Smooth muscle cell (in vitro differentiated cells): ENCODE data around the gene P4HB. TPM values are rescaled to one million over a fixed set of nuclear protein-coding genes. Genes with fewer than 3 reads are reported as not detected.

Experiments
- DNase-seq: peaks from one replicate; lab custom pipeline; 2025; ENCODE audit not compliant: unreplicated experiment; lab: John Stamatoyannopoulos, UW
- H2AFZ ChIP-seq: fragments of 200-600 bp; sonication (generic); 2 replicates; pipeline ENCODE4 v1.6.0; 2016; ENCODE audit warnings: antibody characterized with exemption, low read depth, mild to moderate bottlenecking
- H3F3A ChIP-seq: fragments of 200-600 bp; sonication (generic); 2 replicates; pipeline ENCODE4 v1.6.0; 2017; ENCODE audit warnings: antibody characterized with exemption, low read depth
- H3K27ac ChIP-seq: fragments of 200-600 bp; sonication (generic); 2 replicates; pipeline ENCODE4 v1.5.1; 2016; ENCODE audit warnings: low read depth, mild to moderate bottlenecking
- H3K27me3 ChIP-seq: fragments of 200-600 bp; sonication (generic); 2 replicates; pipeline ENCODE4 v1.6.1; 2016; ENCODE audit warnings: low read depth, mild to moderate bottlenecking
- H3K36me3 ChIP-seq: fragments of 200-600 bp; sonication (generic); 2 replicates; pipeline ENCODE4 v1.5.1; 2016; ENCODE audit warnings: low read depth
- H3K4me1 ChIP-seq: fragments of 200-600 bp; sonication (generic); 2 replicates; pipeline ENCODE4 v1.5.1; 2016; ENCODE audit warnings: low read depth
- H3K4me2 ChIP-seq: fragments of 200-600 bp; sonication (generic); 2 replicates; pipeline ENCODE4 v1.6.0; 2016; ENCODE audit warnings: mild to moderate bottlenecking
- H3K4me3 ChIP-seq: fragments of 200-600 bp; sonication (generic); 2 replicates; pipeline ENCODE4 v1.5.1; 2016; ENCODE audit warnings: mild to moderate bottlenecking
- H3K79me2 ChIP-seq: fragments of 200-600 bp; sonication (generic); 2 replicates; pipeline ENCODE4 v1.6.0; 2016; ENCODE audit warnings: low read depth, mild to moderate bottlenecking
- H3K9ac ChIP-seq: fragments of 200-600 bp; sonication (generic); 2 replicates; pipeline ENCODE4 v1.6.0; 2016; ENCODE audit warnings: low read depth
- H3K9me3 ChIP-seq: fragments of 200-600 bp; sonication (generic); replicated peaks from 2 replicates; pipeline ENCODE4 v1.5.1; 2016; ENCODE audit warnings: low read depth
- H4K20me1 ChIP-seq: fragments of 200-600 bp; sonication (generic); 2 replicates; pipeline ENCODE4 v1.6.0; 2016; ENCODE audit warnings: low read depth
- WGBS: methylation state at CpG from one replicate; pipeline ENCODE4 v1.1.7; 2016; ENCODE audit warnings: low lambda C conversion rate; 5-methylcytosine and 5-hydroxymethylcytosine counted together
- polyA plus RNA-seq: library from polyadenylated mRNA; unstranded; fragments of >200 nt; fragmentation: Nextera tagmentation; extraction: Ambion mirVana; gene quantifications from 2 replicates; pipeline ENCODE4 v1.2.1, GENCODE V29; 2016
- total RNA-seq: library from RNA; depleted of rRNA; stranded (reverse); fragments of >200 nt; gene quantifications from 2 replicates; pipeline ENCODE4 v1.2.3, GENCODE V29; 2014
- TF ChIP-seq, protein P1 (sequence below): fragments of 200-600 bp; sonication (generic); IDR thresholded peaks from 2 replicates; pipeline ENCODE4 v1.5.1; 2017; ENCODE audit warnings: borderline replicate concordance, mild to moderate bottlenecking, antibody characterized with exemption; ENCODE audit not compliant: insufficient read depth, poor library complexity, severe bottlenecking

P4HB gene
- total and polyA plus RNA-seq, 2 experiments from 2014 or later = 1,526 to 1,593 TPM

DNA sequence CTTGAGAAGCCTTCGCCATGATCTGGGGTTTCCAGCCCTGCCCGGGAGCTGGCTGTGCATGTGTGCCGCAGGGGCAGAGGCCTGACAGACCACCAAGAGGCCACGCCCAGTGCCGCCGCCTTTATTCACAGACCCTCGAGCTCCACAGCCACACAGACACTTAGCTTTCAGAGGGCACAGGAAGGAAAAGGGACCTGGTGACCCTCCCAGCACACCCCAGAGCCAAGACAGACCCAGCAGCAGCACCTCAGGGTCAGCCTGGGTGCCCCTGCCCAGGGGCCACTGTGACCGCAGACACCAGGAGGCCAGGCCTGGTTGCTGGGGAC, 38.1 kb downstream of the P4HB start:
- Histone ChIP-seq H3K27me3 (no peaks in the 10 kb centered on the region), H3K9me3 (no peaks in the 10 kb centered on the region), H3K4me2 (no peak overlapping the region), H3K27ac (no peak overlapping the region), H3K79me2 (peaks cover 11% of the 10 kb centered on the region), H2AFZ (no peak overlapping the region), H4K20me1 (peaks cover 41% of the 10 kb centered on the region), H3K4me3 (no peak overlapping the region), H3K9ac (no peak overlapping the region), H3K4me1 (no peaks in the 10 kb centered on the region), H3F3A (no peaks in the 10 kb centered on the region), H3K36me3 (no peaks in the 10 kb centered on the region)
- no peak for DNase-seq
- 91% methylated on average over 8 of the region's 8 CpGs for WGBS
- TF ChIP-seq, protein P1, sequence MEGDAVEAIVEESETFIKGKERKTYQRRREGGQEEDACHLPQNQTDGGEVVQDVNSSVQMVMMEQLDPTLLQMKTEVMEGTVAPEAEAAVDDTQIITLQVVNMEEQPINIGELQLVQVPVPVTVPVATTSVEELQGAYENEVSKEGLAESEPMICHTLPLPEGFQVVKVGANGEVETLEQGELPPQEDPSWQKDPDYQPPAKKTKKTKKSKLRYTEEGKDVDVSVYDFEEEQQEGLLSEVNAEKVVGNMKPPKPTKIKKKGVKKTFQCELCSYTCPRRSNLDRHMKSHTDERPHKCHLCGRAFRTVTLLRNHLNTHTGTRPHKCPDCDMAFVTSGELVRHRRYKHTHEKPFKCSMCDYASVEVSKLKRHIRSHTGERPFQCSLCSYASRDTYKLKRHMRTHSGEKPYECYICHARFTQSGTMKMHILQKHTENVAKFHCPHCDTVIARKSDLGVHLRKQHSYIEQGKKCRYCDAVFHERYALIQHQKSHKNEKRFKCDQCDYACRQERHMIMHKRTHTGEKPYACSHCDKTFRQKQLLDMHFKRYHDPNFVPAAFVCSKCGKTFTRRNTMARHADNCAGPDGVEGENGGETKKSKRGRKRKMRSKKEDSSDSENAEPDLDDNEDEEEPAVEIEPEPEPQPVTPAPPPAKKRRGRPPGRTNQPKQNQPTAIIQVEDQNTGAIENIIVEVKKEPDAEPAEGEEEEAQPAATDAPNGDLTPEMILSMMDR = no peak

DNA sequence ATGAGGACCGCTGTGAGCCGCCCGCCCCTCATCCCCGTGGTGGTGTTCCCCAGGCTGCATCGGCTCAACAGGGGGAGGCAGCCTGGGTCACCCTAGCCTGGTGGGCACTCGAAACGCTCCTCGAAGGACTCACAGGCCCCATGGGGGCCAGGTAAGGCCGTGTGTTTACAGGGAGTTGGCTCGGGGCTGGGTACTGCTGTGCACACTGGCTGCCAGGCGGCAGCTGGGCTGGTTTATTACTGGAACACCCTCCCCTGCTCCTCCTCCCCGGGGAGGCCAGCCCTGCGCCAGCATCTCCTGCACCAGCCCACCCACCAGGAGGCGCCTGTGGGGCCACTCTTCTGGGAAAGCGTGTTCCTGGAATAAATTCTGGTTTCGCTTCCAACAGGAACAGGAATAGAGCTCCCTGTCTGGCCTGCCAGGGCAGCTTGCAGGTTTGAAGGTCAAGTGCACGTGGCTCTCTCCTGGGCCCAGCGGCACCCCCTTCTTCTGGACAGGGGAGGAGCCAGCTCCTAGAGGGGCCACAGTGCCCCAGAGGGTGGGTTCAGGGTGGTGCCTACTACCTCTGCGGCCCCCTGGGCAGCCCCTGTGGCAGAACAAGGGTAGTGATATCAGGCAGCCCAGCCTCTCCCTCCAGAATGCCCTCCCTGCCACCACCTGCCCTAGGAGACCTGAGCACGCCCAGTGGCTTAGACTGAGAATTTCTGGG, 38.6 kb downstream of the P4HB start:
- no peaks in the 10 kb centered on the region for H3K27me3 ChIP-seq
- TF ChIP-seq, protein P1 = peak; percentile 37
- DNase-seq = peak; percentile 28
- no peaks in the 10 kb centered on the region for H3K9me3 ChIP-seq
- H3K4me2 ChIP-seq = no peak overlapping the region
- H2AFZ ChIP-seq = no peak overlapping the region
- peaks cover 6% of the 10 kb centered on the region for H3K79me2 ChIP-seq
- no peak overlapping the region for H3K27ac ChIP-seq
- H3K36me3 ChIP-seq = no peaks in the 10 kb centered on the region
- H3K4me1 ChIP-seq = no peaks in the 10 kb centered on the region
- WGBS = 72% methylated on average over 20 of the region's 20 CpGs
- no peaks in the 10 kb centered on the region for H3F3A ChIP-seq
- no peak overlapping the region for H3K9ac ChIP-seq
- peaks cover 37% of the 10 kb centered on the region for H4K20me1 ChIP-seq
- H3K4me3 ChIP-seq = no peak overlapping the region

DNA sequence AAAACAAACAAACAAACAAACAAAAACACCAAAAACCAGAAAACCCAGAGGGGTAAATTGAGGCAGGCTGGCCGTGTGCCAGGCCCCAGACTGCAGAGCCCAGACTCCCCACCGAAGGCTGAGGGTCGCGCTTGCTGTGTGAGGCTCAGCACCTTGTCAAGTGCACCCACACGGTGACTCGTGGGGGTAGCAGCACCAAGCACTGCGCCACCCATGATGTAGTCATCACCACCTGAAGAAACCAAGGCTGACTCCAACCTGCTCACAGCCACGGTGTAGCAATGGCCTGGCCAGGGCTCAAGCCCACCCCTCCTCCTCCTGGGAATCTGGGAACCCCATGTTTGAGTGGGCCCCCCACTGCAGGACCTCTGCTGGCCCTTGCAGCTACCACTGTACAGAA, 39.2 kb downstream of the P4HB start:
- H3K9ac ChIP-seq = no peak overlapping the region
- H3K36me3 ChIP-seq = no peaks in the 10 kb centered on the region
- H3F3A ChIP-seq = no peaks in the 10 kb centered on the region
- peaks cover 31% of the 10 kb centered on the region for H4K20me1 ChIP-seq
- no peak overlapping the region for H3K4me2 ChIP-seq
- H3K4me1 ChIP-seq = no peaks in the 10 kb centered on the region
- H3K27ac ChIP-seq = no peak overlapping the region
- TF ChIP-seq, protein P1 = no peak
- H3K4me3 ChIP-seq = no peak overlapping the region
- H3K9me3 ChIP-seq = no peaks in the 10 kb centered on the region
- H3K27me3 ChIP-seq = no peaks in the 10 kb centered on the region
- H3K79me2 ChIP-seq = peaks cover 4% of the 10 kb centered on the region
- WGBS = 96% methylated on average over 8 of the region's 8 CpGs
- H2AFZ ChIP-seq = no peak overlapping the region
- no peak for DNase-seq

DNA sequence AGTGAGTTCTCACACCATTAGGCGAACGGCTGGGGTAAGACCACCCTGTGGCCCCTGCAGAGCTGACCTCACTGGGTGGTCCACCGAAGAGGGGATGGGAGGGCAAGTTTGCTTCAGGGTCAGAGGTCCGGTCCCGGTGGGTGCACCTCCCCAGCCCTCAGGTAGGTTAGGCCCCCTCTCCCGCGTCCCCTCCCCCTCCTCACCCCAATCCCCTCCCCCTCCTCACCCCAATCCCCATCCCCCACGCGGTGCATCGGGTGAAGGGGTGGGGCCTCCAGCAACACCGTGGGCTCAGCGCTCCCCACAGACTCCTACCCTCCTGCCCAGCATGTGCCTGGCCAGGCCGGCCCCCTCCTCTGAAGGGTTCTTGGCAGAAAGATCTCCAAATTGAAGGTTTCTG, 40.6 kb downstream of the P4HB start:
- 61% methylated on average over 8 of the region's 13 CpGs for WGBS
- Histone ChIP-seq H3K4me1 (no peaks in the 10 kb centered on the region), H2AFZ (no peak overlapping the region), H3K9me3 (no peaks in the 10 kb centered on the region), H3F3A (no peaks in the 10 kb centered on the region), H3K9ac (no peak overlapping the region), H3K27me3 (no peaks in the 10 kb centered on the region), H3K27ac (no peak overlapping the region), H4K20me1 (peaks cover 16% of the 10 kb centered on the region), H3K4me2 (no peak overlapping the region), H3K79me2 (no peaks in the 10 kb centered on the region), H3K4me3 (no peak overlapping the region), H3K36me3 (no peaks in the 10 kb centered on the region)
- TF ChIP-seq, protein P1 = no peak
- no peak for DNase-seq
